Measurements from ENCODE around the gene JUNB.
"Not testable (repeated sequence)": the region's sequence is repeated elsewhere in the genome, so short reads cannot be mapped to it uniquely, and the experiment has no call there.

Gene JUNB

DNA sequence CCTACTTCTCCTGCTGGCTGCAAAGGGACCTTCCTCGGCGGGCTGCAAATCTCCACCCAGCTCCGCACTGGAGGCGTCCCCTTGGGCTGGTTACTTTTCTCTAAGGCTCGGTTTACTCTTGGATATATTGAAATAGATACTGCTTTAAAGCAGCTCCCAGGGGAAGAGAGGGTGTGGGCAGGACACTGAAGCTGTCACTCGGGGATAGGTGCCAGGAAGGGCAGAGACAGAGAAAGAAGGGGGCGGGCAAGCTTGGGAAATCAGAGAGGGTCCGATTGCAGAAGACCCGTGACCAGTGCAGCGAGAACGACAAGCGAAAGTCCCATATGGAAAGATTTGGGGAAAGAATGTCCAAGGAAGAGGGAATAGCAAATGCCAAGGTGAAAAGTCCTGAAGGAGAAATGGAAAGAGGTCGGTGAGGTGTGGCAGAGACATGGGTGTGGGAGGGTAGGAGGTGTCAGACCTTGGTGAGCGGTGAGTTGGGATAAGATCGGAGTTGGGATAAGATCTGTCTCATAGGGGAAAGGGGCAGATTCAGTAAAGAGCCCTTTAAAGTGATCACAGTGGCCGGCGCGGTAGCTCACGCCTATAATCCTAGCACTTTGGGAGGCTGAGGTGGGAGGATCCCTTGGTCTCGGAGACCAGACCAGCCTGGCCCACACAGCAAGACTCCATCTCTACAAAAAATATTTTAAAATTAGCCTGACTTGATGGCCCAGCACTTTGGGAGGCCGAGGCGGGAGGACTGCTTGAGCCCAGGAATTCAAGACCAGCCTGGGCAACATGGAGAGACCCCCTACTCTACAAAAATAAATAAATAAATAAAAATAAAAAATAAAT, 11.2 kb downstream of the JUNB start:
- DNase-seq (ENCODE audit: insufficient read length, low spot score) = no peak
- no peak for FAIRE-seq

DNA sequence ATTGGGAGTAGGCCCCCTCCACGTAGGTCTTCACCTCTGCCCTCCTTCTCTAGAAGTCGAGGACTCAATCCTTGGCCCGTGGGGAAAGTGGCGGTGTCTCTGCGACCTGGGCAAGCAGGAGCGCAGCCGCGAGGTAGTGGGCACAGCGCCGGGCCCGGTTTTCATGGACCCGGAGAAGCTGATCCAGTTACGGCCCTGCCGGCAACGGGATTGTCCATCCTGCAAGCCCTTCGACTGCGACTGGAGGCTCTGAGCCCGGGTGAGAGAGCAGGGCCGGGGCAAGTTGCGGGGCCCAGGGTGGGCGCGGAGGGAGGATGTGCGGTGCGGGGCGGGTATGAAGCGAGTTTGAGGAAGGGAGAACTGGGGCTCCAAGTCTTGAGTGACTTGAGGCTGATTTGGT, 12.8 kb downstream of the JUNB start:
- FAIRE-seq = no peak

DNA sequence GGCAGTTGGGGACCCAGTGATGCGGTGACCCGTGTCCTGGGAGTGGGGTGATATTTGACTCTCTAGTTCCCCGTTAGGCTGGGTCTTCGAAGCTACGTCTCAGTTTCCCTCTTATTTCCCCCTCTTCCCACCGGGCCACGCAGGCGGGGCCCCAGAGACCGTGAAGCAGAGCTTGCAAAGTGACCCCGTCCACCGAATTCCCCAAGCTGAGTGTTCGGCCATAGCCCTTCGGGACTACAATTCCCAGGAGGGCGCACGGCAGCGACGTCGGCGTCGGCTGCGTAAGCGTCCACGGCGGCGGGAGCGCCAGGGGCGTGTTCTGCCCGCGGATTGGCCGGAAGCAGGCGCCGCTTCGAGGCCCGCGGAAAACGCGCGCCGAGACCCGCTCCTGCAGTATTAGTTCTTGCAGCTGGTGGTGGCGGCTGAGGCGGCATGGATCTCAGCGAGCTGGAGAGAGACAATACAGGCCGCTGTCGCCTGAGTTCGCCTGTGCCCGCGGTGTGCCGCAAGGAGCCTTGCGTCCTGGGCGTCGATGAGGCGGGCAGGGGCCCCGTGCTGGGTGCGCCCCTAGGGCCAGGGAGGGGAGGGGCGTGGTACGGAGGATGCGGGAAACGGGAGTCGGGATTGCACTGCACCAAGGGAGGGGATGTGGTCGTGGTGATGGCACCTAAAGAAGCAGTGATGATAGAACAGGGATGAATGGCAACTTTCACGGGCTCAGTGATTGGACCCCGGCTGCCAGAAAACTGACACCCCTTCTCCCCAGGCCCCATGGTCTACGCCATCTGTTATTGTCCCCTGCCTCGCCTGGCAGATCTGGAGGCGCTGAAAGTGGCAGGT, 15.2 kb downstream of the JUNB start, which contains the start of gene RNASEH2A:
Gene RNASEH2A, plus strand, starts transcription at position 343 of the 840 bp plus-strand sequence. Its CDS starts 90 bp downstream, at position 433.
- FAIRE-seq = peak; percentile 95
- DNase-seq (ENCODE audit: insufficient read length, low spot score) = peak; percentile 98

More for the DNA sequence above, 12.8 kb downstream of the JUNB start:
- no peak for DNase-seq (ENCODE audit: insufficient read length, low spot score)

DNA sequence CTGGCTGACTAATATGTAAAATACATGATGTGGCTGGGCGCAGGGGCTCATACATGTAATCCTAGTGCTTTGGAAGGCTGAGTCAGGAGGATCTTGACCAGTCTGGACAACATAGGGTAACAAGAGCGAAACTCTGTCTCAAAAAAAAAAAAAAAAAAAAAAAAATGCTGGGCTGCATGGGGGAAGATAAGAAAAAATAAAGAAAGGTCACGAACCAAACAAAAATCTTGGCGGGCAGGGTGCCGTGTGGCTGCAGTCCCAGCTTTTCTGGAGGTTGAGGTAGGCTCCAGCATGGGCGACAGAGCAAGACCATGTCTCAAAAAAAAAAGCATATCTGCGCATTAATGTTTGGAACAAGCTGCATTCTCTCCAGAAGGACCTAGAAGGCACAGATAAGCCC, 23.8 kb downstream of the JUNB start:
- DNase-seq (ENCODE audit: insufficient read length, low spot score) = no peak
- FAIRE-seq = no peak

DNA sequence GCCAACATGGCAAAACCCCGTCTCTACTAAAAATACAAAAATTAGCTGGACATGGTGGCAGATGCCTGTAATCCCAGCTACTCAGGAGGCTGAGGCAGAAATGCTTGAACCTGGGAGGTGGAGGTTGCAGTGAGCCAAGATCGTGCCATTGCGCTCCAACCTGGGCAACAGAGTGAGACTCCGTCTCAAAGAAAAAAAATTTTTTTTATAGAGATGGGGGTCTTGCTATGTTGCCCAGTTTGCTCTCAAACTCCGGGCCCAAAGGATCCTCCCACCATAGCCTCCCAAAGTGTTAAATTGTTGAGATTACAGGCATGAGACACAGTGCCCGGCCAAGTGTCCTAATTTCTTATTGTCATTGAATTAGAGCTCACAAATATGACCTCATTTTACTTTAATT, 25.9 kb downstream of the JUNB start:
- DNase-seq (ENCODE audit: insufficient read length, low spot score) = not testable (repeated sequence)

DNA sequence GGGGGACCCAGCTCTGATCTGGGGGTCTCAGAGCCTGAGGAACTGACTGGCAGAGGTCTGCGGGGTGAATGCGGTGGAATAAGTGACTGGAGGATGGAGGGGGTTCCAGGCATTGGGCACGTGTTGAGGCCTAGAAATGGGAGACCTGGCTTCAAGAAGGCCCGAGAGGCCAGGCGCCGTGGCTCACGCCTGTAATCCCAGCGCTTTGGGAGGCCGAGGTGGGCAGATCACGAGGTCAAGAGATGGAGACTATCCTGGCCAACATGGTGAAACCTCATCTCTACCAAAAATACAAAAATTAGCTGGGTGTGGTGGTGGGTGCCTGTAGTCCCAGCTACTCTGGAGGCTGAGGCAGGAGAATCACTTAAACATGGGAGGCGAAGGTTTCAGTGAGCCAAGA, 26.5 kb downstream of the JUNB start:
- FAIRE-seq = not testable (repeated sequence)

More for the DNA sequence above, 25.9 kb downstream of the JUNB start:
- FAIRE-seq = not testable (repeated sequence)

DNA sequence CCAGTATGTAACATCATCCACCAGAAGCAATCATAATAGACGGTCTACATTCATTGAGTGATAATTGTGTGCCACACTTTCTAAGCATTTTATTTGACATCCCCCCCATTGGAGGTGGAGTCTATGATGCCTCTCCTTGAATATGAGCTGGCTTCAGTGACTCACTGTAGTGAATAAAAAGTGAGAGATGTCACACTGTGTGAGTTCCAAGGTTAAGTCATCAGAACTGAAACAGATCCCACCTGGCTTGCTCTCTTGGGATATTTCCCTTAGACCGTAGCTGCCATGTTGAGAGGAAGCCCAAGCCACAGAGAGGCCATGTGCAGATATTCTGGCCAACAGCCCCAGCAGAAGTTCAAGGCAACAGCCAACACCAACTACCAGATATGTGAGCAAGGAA, 30.5 kb downstream of the JUNB start:
- no peak for DNase-seq (ENCODE audit: insufficient read length, low spot score)
- FAIRE-seq = no peak

More for the DNA sequence above, 26.5 kb downstream of the JUNB start:
- DNase-seq (ENCODE audit: insufficient read length, low spot score) = not testable (repeated sequence)

DNA sequence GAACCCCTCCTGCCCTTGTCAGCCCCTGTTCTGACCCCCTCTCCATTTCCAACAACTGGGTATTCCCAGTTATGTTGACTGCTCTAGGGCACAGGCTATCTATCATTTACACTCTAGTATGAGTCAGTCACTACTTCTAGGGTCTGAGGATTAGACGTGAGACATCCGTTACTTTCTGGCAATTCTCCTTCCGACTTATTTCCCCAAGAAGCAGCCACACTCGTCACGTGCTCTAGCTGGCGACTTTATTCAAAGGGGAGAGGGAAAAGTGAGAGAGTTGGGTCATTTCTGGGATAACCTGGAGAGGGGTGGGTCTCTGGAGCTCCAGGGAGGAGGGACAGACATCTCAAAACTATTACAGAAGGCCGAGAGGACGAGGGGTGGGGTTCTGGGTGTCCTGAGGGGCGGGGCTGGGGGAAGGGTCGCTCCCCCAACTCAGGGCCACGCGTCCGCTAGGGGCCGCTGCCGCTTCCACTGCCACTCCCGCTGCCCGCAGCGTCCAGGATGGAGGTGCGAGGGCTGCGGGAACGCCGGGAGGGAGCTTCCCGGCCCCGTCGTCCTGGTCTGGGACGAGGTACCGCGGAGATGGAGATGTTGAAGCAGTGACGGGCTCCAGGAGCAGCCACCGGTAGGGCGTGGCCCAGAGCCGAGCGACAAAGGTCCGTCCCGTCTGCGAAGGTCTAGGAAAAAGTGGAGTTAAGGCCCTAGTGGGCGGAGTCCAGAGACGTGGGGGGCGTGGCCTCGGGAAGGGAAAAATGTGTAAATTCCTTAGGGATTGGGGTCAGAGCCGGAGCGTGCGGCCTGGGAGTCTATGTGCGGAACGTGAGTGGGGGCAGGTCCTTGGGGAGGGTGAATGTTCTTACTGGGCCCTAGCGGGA, 34.2 kb downstream of the JUNB start:
- FAIRE-seq (no peak), DNase-seq (ENCODE audit: insufficient read length, low spot score) (no peak)

DNA sequence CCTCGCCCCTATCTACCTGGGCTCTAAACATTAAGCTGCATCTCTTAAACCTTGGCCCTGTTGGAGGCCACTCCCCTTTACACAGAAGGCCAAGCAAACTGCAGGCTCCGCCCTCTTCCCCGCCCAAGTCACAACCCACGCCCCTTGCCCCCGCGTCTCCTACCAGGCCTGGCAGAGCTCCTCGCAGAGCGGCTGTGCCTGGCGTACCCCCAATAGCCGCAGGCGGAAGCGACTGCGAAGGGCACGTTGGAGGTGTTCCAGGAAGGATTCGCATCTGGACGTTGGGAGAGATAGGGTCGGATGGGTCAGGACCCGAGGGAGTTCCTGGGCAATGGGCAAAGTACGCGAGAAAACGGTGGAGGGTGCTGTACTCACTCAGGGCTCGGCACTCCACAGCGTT, 37.2 kb downstream of the JUNB start:
- FAIRE-seq (no peak), DNase-seq (ENCODE audit: insufficient read length, low spot score) (no peak)

DNA sequence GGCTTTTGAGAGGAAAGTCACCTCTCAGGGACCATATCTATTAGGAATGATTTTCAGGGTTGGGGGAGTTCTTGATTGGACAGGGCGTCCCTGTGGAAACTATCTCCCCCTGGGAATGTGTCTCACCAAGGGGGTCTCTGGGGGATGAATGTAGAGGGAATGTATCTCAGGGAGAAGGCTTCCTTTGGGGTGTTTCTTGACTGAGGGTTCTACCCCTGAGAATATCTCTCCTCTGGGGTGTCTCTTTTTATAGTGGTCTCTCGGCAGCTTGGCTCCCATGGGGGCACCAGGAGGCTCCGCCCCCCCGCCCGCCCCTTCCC, 42.1 kb downstream of the JUNB start:
- DNase-seq (ENCODE audit: insufficient read length, low spot score) (no peak), FAIRE-seq (no peak)

DNA sequence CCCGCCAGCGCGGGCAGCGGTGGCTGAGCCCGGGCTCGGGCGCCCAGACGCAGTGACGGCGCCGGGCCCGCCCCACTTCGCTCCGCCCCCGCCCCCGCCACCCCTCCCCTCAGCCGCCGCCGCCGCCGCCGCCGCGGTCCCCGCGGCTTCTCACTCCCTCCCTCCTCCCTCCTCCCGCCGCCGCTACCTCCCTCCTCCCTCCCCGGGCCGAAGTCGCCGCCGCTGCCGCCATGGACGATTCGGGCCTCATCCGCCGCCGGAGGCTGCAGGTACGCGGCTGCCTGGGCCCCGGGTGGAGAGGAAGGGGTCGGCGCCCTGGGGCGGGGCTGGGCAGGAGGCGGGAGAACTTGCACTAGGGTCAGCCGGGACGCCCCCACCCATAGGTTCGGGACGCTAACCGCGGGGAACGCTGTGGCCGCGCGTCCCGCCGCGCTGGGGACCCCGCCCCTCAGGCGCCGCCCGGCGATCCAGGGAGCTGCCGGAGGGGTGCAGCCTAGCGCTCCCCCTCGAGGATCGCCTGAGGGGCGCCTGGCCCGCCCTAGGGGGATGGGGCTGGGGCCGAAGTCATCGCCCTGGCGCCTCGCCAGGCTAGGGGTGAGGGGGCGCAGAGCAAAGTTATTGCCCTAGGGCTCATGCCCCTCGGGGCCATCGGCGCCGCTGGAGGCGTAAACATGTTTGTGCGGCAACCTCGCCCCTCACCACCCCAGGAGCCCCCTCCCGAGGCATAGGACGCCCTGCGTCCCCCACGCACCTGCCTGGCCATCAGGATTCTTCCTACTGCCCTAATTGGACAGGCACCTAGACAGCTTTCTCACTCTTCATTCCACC, 42.7 kb downstream of the JUNB start:
- no peak for FAIRE-seq
- DNase-seq (ENCODE audit: insufficient read length, low spot score) = no peak

DNA sequence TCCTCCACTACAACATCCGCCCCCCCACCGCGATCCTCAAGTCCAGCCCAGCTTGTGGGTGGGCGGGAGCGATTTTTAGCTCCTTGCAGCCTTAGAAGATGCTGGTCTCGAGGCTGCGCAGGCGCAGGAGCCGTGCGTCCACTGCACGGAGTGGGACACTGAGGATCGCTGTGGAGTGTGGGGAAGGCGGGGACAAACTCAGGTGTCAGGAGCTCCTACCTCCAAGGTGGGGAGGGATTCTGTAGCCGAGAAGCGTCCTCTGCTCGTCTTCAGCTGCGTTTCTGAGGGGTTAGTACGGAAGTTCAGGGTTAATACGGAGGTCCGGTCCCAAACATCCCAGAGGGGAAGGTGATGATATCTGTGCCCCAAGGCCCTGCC, 43.3 kb downstream of the JUNB start, which contains the start of gene RTBDN:
Gene RTBDN, minus strand, starts transcription at position 14 of the 378 bp plus-strand sequence. CDS start 4,600 bp downstream, outside the sequence.
- DNase-seq (ENCODE audit: insufficient read length, low spot score) (no peak), FAIRE-seq (no peak)

DNA sequence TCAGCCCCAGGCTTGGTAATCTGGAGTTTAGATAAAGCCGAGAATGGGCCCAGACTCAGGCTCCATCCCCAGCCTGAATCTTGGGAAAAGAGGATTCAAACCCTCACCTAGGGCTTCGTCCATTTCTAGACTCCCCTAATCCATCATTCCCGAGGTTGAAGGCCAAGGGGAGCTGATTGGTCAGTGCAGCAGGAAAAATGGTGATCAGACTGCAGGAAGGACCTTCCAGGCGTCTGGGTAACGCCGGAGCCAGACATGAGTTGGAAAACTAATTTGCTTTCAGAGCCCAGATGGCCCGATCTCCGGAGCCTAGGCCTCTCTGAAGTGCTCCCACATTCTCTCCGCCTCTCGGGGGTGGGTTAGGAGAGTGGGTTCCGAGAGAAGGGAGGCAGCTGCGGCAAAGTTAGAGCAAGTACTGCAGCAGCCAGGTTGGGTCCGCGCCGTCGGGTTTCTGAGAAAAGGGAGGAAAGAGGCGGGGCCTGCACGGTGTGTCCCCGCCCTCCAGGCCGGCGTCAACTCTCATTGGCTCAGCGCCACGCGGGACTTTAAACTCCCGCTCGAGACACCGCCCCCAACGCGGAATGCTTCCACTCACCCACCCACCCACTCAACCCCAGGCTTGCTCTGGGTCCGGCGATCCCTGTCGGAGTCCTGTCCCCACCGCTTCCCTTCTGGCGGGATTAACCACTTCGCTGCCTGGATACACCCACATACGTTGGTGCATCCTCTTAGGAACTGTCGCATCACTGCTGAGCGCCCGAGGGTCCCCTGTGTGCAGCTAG, 43.9 kb downstream of the JUNB start:
- FAIRE-seq (no peak), DNase-seq (ENCODE audit: insufficient read length, low spot score) (no peak)

DNA sequence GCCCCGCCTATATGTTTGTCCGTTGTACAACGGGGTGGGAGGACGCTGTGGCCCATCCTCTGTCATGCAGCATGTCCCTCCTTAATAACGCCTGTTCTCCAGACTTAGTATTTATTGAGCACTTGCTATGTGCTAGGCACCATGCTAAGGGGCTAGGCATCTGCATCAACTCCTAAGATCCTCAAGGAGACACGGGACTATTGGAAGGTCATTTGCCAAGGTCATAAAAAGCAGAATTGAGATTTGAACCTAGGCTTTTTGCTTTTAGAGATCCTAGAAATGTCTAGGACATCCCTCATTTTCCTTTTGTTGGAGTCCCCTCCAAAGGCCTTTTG, 45.2 kb downstream of the JUNB start:
- no peak for FAIRE-seq
- no peak for DNase-seq (ENCODE audit: insufficient read length, low spot score)

DNA sequence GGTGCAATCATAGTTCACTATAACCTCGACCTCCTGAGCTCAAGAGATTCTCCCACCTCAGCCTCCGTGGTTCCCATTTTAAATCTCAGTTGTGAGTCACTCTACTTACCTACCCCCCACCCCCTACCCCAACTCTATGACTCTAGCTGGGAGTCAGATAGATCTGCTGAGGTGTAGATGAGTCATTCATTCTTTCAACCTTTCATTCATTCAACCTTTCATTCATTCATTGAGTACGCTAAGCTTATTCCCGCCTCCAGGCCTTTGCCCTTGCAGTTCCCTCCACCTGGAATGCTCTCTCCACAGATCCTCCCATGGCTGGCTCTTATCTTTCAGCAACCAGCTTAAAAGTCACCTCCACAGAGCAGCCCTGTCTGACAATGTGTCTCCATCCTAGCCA, 45.9 kb downstream of the JUNB start:
- FAIRE-seq (no peak), DNase-seq (ENCODE audit: insufficient read length, low spot score) (no peak)

DNA sequence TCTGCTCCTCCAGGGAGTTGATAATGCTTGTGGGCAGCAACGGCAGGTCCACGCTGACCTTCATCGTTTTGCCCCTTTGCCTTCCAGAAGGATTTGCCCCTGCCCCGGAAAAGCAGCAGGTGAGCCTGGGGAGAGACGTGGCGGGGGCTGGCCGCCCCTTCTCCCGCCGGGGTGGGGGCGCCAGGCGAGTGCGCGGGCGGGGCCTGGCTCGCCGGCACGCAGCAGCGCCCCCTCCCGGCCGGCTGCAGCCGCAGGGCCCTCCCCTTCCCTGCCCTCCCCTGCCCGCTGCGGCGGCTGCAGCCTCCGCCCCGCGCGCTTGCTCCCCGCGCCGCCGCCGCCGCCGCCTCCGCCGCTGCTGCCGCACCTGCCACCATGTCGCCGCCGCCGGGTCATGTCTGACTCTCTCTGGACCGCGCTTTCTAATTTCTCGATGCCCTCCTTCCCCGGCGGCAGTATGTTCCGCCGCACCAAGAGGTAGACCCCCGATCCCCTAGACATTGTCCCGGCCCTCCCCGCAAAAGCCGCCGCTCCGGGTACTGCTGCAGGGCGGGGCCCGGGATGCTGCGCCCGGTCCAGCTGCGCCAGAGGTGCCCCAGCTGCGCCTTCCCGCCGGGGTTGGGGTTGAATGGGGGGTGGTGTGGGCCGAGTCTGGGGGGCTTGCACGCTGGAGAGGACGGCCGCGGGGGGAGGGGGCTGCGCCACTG, 47.0 kb downstream of the JUNB start, which contains the start of gene MAST1:
Gene MAST1, plus strand, starts transcription at position 334 of the 704 bp plus-strand sequence. Its CDS starts 58 bp downstream, at position 392.
- DNase-seq (ENCODE audit: insufficient read length, low spot score) (no peak), FAIRE-seq (no peak)

DNA sequence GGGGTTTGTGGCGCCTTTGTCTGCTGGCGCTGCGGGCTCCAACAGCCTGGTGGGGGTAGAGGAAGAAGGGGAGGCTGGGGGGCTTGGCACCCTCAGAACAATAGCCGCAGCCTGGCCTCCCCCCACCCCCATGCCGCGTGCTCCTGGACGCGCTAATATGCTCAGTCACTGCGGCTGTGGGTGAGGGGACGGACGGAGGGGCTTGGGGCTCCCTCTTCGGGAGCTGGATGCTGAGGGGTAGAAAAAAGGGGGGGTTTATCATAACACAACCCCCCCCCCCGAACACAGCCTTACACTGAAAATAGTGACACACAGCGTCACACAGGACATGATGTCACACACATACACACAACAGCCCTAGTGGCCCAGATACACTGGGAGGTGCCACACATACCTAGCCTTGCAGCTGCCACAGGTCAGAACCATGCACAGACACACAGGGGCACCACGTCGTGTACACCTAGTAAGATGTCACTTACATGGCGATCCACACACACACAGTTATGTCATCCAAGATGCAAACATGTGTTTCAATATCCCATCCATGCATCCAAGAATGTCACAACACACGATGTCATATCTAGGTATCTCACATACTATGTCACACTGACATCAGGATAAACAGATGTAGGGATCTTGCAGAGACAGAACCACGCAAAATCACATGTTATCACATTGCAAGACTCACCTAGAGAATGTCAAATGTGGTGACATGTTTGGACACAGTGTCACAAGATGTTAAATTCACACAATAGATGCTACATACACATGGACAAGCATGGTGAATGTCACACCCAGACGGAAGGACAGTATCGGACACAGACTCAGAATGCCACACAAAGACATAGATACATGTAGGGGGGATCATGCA, 47.8 kb downstream of the JUNB start:
- DNase-seq (ENCODE audit: insufficient read length, low spot score) = no peak
- FAIRE-seq = no peak
